Liver (tissue), 9 donors: ENCODE data around the gene CDC42SE2. TPM values are rescaled to one million over a fixed set of nuclear protein-coding genes. Genes with fewer than 3 reads are reported as not detected.
A peak's percentile ranks its signal among the peaks of the same experiment; 100 is the strongest.

ENCODE experiments used
- DNase-seq: peaks from one replicate; pipeline ENCODE4 v3.0.0-alpha.2; 2017; ENCODE audit warnings: low spot score
- H3K27ac ChIP-seq, 2 donors: one replicate each; pipeline ENCODE4 v1.7.0; 2013; ENCODE audit warnings: inconsistent platforms in 2 of 2, low read length in 2 of 2, control low read depth in 1 of 2, low read depth in 1 of 2, mild to moderate bottlenecking in 1 of 2
- H3K27me3 ChIP-seq, 4 donors: one replicate each; pipeline versions ENCODE4 v1.6.1 to v1.7.0; 2013; ENCODE audit warnings: low read length in 3 of 4, inconsistent platforms in 1 of 4, mild to moderate bottlenecking in 1 of 4, moderate library complexity in 1 of 4; ENCODE audit not compliant: control insufficient read depth in 4 of 4, insufficient read depth in 4 of 4
- H3K36me3 ChIP-seq, 4 donors: one replicate each; pipeline versions ENCODE4 v1.6.1 to v1.7.0; 2013; ENCODE audit warnings: low read length in 3 of 4, mild to moderate bottlenecking in 3 of 4, low read depth in 1 of 4, moderate library complexity in 1 of 4; ENCODE audit not compliant: control insufficient read depth in 4 of 4, insufficient read depth in 3 of 4
- H3K4me1 ChIP-seq, 4 donors: one replicate each; pipeline versions ENCODE4 v1.6.1 to v1.7.0; 2013; ENCODE audit warnings: low read length in 3 of 4, mild to moderate bottlenecking in 3 of 4, moderate library complexity in 1 of 4; ENCODE audit not compliant: control insufficient read depth in 4 of 4, insufficient read depth in 4 of 4
- H3K4me3 ChIP-seq, 3 donors: one replicate each; pipeline versions ENCODE4 v1.6.1 to v1.7.0; 2013; ENCODE audit warnings: low read length in 3 of 3, control low read depth in 1 of 3, low read depth in 1 of 3, mild to moderate bottlenecking in 1 of 3
- H3K9ac ChIP-seq, 2 donors: one replicate each; pipeline ENCODE4 v1.7.0; 2013; ENCODE audit warnings: low read length in 2 of 2, mild to moderate bottlenecking in 2 of 2, moderate library complexity in 2 of 2, control low read depth in 1 of 2, low read depth in 1 of 2
- H3K9me3 ChIP-seq, 4 donors: one replicate each; pipeline versions ENCODE4 v1.6.1 to v1.7.0; 2013; ENCODE audit warnings: low read length in 3 of 4; ENCODE audit not compliant: control insufficient read depth in 4 of 4
- ATF3 ChIP-seq: IDR thresholded peaks from 2 replicates; pipeline ENCODE4 v1.6.1; 2016; ENCODE audit warnings: antibody characterized with exemption
- CTCF ChIP-seq: fragments of 150-350 bp; IDR thresholded peaks from 2 replicates; pipeline ENCODE4 v1.5.1; 2017; ENCODE audit warnings: improper control_type of control experiment, low read depth, low read length; ENCODE audit not compliant: missing input control
- FOXA2 ChIP-seq: IDR thresholded peaks from 2 replicates; pipeline ENCODE4 v1.6.1; 2016; ENCODE audit warnings: antibody characterized with exemption
- GABPA ChIP-seq, 2 donors: IDR thresholded peaks in 1 of 2; conservative IDR thresholded peaks in 1 of 2; 2 replicates each; pipeline ENCODE4 v1.6.1; 2016; ENCODE audit warnings: antibody characterized with exemption in 2 of 2, mild to moderate bottlenecking in 1 of 2, moderate library complexity in 1 of 2
- HNF4G ChIP-seq: IDR thresholded peaks from 2 replicates; pipeline ENCODE4 v1.6.1; 2016; ENCODE audit warnings: antibody characterized with exemption
- JUND ChIP-seq, 2 donors: IDR thresholded peaks; 2 replicates each; pipeline ENCODE4 v1.6.1; 2016; ENCODE audit warnings: antibody characterized with exemption in 2 of 2
- NR2F2 ChIP-seq: IDR thresholded peaks from 2 replicates; pipeline ENCODE4 v1.6.1; 2016; ENCODE audit warnings: antibody characterized with exemption
- RAD21 ChIP-seq, 2 donors: IDR thresholded peaks; 2 replicates each; pipeline ENCODE4 v1.6.1; 2016; ENCODE audit warnings: antibody characterized with exemption in 2 of 2, mild to moderate bottlenecking in 2 of 2
- REST ChIP-seq: IDR thresholded peaks from 2 replicates; pipeline ENCODE4 v1.6.1; 2016; ENCODE audit warnings: antibody characterized with exemption, mild to moderate bottlenecking
- RXRA ChIP-seq, 2 donors: IDR thresholded peaks; 2 replicates each; pipeline ENCODE4 v1.6.1; 2017 to 2018; ENCODE audit warnings: antibody characterized with exemption in 2 of 2, mild to moderate bottlenecking in 1 of 2
- SP1 ChIP-seq: IDR thresholded peaks from 2 replicates; pipeline ENCODE4 v1.6.1; 2018; ENCODE audit warnings: antibody characterized with exemption, mild to moderate bottlenecking
- TAF1 ChIP-seq: conservative IDR thresholded peaks from 2 replicates; pipeline ENCODE4 v1.6.1; 2016; ENCODE audit warnings: antibody characterized with exemption, mild to moderate bottlenecking
- YY1 ChIP-seq: IDR thresholded peaks from 2 replicates; pipeline ENCODE4 v1.6.1; 2016; ENCODE audit warnings: antibody characterized with exemption, mild to moderate bottlenecking
- WGBS: extraction: QIAGEN DNeasy Blood & Tissue Kit; methylation state at CpG from one replicate; pipeline ENCODE4 v1.1.7; 2013; 5-methylcytosine and 5-hydroxymethylcytosine counted together
- polyA plus RNA-seq, 2 donors: library from polyadenylated mRNA; stranded (reverse) in 1 of 2; unstranded in 1 of 2; fragments of 200-250 nt in 1 of 2; fragments of >200 nt in 1 of 2; fragmentation: Nextera tagmentation in 1 of 2; extraction: Ambion mirVana in 1 of 2; gene quantifications; one replicate each; pipeline versions ENCODE4 v1.2.1 to v1.2.3, GENCODE V29; 2013 to 2015
- total RNA-seq, 2 donors: library from RNA; depleted of rRNA; stranded (reverse); fragments of >200 nt; gene quantifications; one replicate each; pipeline ENCODE4 v1.2.3, GENCODE V29; 2014
- donor health status: healthy.
- donor health status: healthy.
- donor health status: healthy.
- donor health status: healthy.
- donor health status: healthy.

Gene CDC42SE2
- total and polyA plus RNA-seq, 4 donors, result 7.8 to 31.7 (median 17.0) TPM

GRCh38 chr5:131418846-131419245 is 155.0 kb downstream of the CDC42SE2 start (continued):
- TF ChIP-seq REST, result no peak
- TF ChIP-seq TAF1, result no peak
- TF ChIP-seq NR2F2, result no peak

GRCh38 chr5:131419877-131420276 is 156.0 kb downstream of the CDC42SE2 start:
- Histone ChIP-seq H3K36me3 (peaks cover 0 to 3% (median 0%) of the 10 kb centered on the region in 4 donors), H3K9ac (no peak overlapping the region), H3K4me1 (peaks cover 0 to 3% (median 0%) of the 10 kb centered on the region in 4 donors), H3K4me3 (no peak overlapping the region), H3K27me3 (no peaks in the 10 kb centered on the region), H3K9me3 (no peaks in the 10 kb centered on the region), H3K27ac (no peak overlapping the region)
- WGBS, result 80% methylated on average over 4 of the region's 4 CpGs
- TF ChIP-seq YY1 (no peak), FOXA2 (no peak), NR2F2 (no peak), CTCF (no peak), RXRA (IDR thresholded peaks at IDR 0.05) (no peak), SP1 (no peak), ATF3 (no peak), GABPA (IDR thresholded peaks at IDR 0.05 in 1 of 2, conservative IDR thresholded peaks at IDR 0.05 in 1 of 2) (no peak), JUND (IDR thresholded peaks at IDR 0.05) (no peak), HNF4G (no peak), TAF1 (no peak)
- DNase-seq, result no peak

- H3K27me3 ChIP-seq, result no peaks in the 10 kb centered on the region
- H3K4me1 ChIP-seq, result no peaks in the 10 kb centered on the region
- 84% methylated on average over 2 of the region's 2 CpGs for WGBS
- H3K27ac ChIP-seq, result no peak overlapping the region
- TF ChIP-seq HNF4G (no peak), RAD21 (IDR thresholded peaks at IDR 0.05) (peak; percentile 74 to 77), CTCF (peak; percentile 49), FOXA2 (no peak)
- no peak overlapping the region for H3K9ac ChIP-seq
- H3K4me3 ChIP-seq, result no peak overlapping the region
- no peak for DNase-seq
- H3K9me3 ChIP-seq, result no peaks in the 10 kb centered on the region
- H3K36me3 ChIP-seq, result peaks cover 0 to 6% (median 4%) of the 10 kb centered on the region in 4 donors
These were observed 159.2 kb downstream of the CDC42SE2 start for GRCh38 chr5:131423056-131423455.
